Frontal cortex (tissue), 1 donor: Measurements from ENCODE around the gene CCDC110. TPM values are rescaled to one million over a fixed set of nuclear protein-coding genes. Genes with fewer than 3 reads are reported as not detected.

Source experiments
- small RNA-seq: library from RNA; depleted of rRNA; stranded (forward); fragments of <200 nt; gene quantifications from one replicate; pipeline ENCODE3, GENCODE V24; 2014
- total RNA-seq: library from RNA; depleted of rRNA; stranded (reverse); fragments of >200 nt; gene quantifications from one replicate; pipeline ENCODE4 v1.2.3, GENCODE V29; 2014

Gene CCDC110
- total RNA-seq, 1 donor from 2014 or later, result 0.41 TPM

Small RNA genes within 50 kb of the gene (small RNA-seq; reads per million reads assigned to genes)
- gene RF00019, result not detected

Other genes starting within 250 kb of the CCDC110 start
- 6.1 TPM for gene LRP2BP, start 75.8 kb downstream of the CCDC110 start, total RNA-seq
- gene ANKRD37, start 74.9 kb downstream of the CCDC110 start, total RNA-seq, result 9.4 TPM
- 42.8 TPM for gene UFSP2, start 45.8 kb downstream of the CCDC110 start, total RNA-seq
- gene PDLIM3, start 63.8 kb upstream of the CCDC110 start, total RNA-seq, result 14.3 TPM